Endothelial cell (in vitro differentiated cells): ENCODE measurements around the gene SHROOM3. TPM values are rescaled to one million over a fixed set of nuclear protein-coding genes. Genes with fewer than 3 reads are reported as not detected.

Experiments
- DNase-seq: peaks from one replicate; pipeline ENCODE4 v3.0.0; 2021; ENCODE audit warnings: low spot score
- H3K27ac Mint-ChIP-seq: one replicate; pipeline ENCODE4 v1.8.0; 2021; ENCODE audit warnings: mixed read lengths, inconsistent platforms; ENCODE audit not compliant: unreplicated experiment
- H3K27me3 Mint-ChIP-seq: one replicate; pipeline ENCODE4 v1.8.0; 2021; ENCODE audit warnings: mild to moderate bottlenecking, moderate library complexity, mixed read lengths, inconsistent platforms; ENCODE audit not compliant: unreplicated experiment
- H3K36me3 Mint-ChIP-seq: one replicate; pipeline ENCODE4 v1.8.0; 2021; ENCODE audit warnings: mild to moderate bottlenecking, low read depth, mixed read lengths, inconsistent platforms; ENCODE audit not compliant: unreplicated experiment
- H3K4me1 Mint-ChIP-seq: one replicate; pipeline ENCODE4 v1.8.0; 2021; ENCODE audit warnings: mild to moderate bottlenecking, mixed read lengths, inconsistent platforms; ENCODE audit not compliant: unreplicated experiment
- H3K4me3 Mint-ChIP-seq: one replicate; pipeline ENCODE4 v1.8.0; 2021; ENCODE audit warnings: mild to moderate bottlenecking, mixed read lengths, inconsistent platforms; ENCODE audit not compliant: unreplicated experiment
- H3K9me3 Mint-ChIP-seq: one replicate; pipeline ENCODE4 v1.8.0; 2021; ENCODE audit warnings: mixed read lengths, inconsistent platforms; ENCODE audit not compliant: unreplicated experiment
- microRNA-seq: library from miRNA; unstranded; fragments of <30 nt; microRNA quantifications from one replicate; pipeline ENCODE4, GENCODE V29; 2020; ENCODE audit not compliant: unreplicated experiment
- total RNA-seq: library from RNA; stranded (reverse); fragmentation: NEBNext Ultra II Directional; extraction: Animal tissue kit (Norgen Biotek cat#: 25700); gene quantifications from one replicate; pipeline ENCODE4 v1.2.1, GENCODE V29; 2021; ENCODE audit not compliant: unreplicated experiment
- TF ChIP-seq, protein P1 (sequence below): fragments of 200-600 bp; sonication (generic); IDR thresholded peaks from one replicate; pipeline ENCODE4 v1.5.0; 2021; ENCODE audit warnings: antibody characterized with exemption; ENCODE audit not compliant: unreplicated experiment

Gene SHROOM3
- total RNA-seq, 1 donor from 2014 or later: 7.9 TPM

DNA sequence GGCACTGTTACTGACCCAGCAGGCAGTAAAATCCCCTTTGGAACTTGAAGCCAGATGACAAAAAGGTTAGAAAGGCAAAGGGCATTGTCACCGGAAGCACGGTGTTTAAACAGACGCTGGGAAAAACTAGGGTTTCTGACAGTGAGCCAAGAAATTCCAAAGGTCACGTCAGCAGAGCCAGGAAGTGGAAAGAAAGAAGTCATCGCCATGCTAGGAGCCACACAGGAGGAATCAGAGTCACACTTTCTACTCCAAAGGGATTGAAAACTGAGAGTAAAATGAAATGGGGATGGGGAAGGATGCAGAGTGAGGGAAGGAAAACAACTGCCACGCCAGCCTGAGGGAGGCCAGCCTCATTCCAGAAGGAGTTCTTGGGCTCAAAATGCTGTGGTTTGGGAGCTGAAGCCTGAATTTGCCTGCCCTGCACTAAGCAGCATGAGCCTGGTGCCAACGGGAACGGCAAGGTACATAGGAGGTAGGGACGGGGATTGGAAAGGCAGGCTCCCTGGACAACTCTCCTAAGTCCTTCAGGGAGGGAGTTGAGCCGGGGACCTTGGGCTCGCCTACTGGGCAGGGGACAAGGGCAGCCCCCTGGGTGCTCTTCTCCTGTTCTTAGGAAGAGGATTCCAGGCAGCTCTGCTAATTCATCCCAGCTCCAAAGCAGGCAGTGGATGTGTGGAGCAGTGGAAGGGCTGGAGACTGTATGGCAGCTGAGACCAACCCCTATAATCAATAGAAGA lies 396.1 kb downstream of the SHROOM3 start:
- H3K4me3 Mint-ChIP-seq: peak overlapping the region; percentile 49

DNA sequence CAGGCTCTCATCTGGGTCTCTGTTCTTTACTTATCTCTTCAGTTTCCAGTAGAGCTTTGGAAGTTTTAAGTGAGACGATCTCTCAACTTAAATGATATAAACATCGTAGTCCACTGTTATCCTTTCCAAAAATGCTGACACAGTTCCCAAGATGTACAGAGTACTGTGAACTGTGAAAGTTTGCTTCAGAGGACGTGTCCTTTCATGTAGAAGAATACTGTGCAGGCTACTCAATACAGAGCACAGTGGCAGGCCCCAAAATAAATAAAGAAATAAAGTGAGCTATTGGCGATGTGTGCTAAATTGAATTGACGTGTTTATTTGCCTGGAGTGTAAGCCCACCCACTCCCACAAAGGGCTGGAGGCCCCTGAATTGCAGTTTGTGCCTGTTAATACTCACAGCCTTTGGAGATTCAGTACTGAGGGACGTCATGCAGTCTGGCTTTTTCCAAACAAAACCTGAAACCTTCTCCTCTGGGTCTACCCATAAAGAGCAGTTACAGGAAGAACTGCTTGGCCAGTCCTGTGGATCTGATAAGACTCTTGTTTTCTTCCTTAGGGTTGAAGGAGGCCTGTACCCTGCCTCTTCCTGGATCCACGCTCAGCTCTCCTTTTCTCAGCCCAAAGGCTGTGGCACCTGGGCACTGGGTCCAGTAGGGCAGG lies 396.8 kb downstream of the SHROOM3 start:
- Mint-ChIP-seq H3K4me3 (no peak overlapping the region), H3K4me1 (peaks cover 26% of the 10 kb centered on the region), H3K27me3 (peaks cover 1% of the 10 kb centered on the region), H3K36me3 (peaks cover 4% of the 10 kb centered on the region), H3K9me3 (no peaks in the 10 kb centered on the region), H3K27ac (peak overlapping the region; percentile 92)
- TF ChIP-seq, protein P1, sequence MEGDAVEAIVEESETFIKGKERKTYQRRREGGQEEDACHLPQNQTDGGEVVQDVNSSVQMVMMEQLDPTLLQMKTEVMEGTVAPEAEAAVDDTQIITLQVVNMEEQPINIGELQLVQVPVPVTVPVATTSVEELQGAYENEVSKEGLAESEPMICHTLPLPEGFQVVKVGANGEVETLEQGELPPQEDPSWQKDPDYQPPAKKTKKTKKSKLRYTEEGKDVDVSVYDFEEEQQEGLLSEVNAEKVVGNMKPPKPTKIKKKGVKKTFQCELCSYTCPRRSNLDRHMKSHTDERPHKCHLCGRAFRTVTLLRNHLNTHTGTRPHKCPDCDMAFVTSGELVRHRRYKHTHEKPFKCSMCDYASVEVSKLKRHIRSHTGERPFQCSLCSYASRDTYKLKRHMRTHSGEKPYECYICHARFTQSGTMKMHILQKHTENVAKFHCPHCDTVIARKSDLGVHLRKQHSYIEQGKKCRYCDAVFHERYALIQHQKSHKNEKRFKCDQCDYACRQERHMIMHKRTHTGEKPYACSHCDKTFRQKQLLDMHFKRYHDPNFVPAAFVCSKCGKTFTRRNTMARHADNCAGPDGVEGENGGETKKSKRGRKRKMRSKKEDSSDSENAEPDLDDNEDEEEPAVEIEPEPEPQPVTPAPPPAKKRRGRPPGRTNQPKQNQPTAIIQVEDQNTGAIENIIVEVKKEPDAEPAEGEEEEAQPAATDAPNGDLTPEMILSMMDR: no peak
- no peak for DNase-seq

More for the DNA sequence above, 396.1 kb downstream of the SHROOM3 start:
- DNase-seq: peak; percentile 7
- H3K27me3 Mint-ChIP-seq: peaks cover 1% of the 10 kb centered on the region
- H3K27ac Mint-ChIP-seq: peak overlapping the region; percentile 92
- TF ChIP-seq, protein P1: no peak
- peaks cover 26% of the 10 kb centered on the region for H3K4me1 Mint-ChIP-seq
- no peaks in the 10 kb centered on the region for H3K9me3 Mint-ChIP-seq
- H3K36me3 Mint-ChIP-seq: peaks cover 4% of the 10 kb centered on the region

Small RNAs within 50 kb of the gene (microRNA-seq; reads per million reads assigned to microRNA genes)
- gene MIR4450 (not detected), gene MIR548AH (0.56 reads per million)

Other genes starting within 250 kb of the SHROOM3 start
- 181 TPM for gene SCARB2, start 221.4 kb upstream of the SHROOM3 start, total RNA-seq
- 1.1 TPM for gene FAM47E, start 183.5 kb upstream of the SHROOM3 start, total RNA-seq
- 1.8 TPM for gene STBD1, start 128.5 kb upstream of the SHROOM3 start, total RNA-seq
- not detected for gene CCDC158, start 14.1 kb upstream of the SHROOM3 start, total RNA-seq